GM18505 (cell line): ENCODE results near the gene CORO1C.

Experiments used
- ATAC-seq: cut with Tn5 transposase; IDR thresholded peaks from one replicate; pipeline ENCODE4 v1.9.1; 2021; ENCODE audit not compliant: unreplicated experiment
- POLR2A ChIP-seq: IDR thresholded peaks from 4 replicates; pipeline ENCODE4 v1.6.1; 2011; ENCODE audit warnings: borderline replicate concordance; ENCODE audit not compliant: insufficient read depth, insufficient read length; ENCODE audit errors: extremely low read depth

CORO1C gene

GRCh38 chr12:108727868-108728735, 3.2 kb downstream of the CORO1C start:
- no peak for TF ChIP-seq POLR2A
- no peak for ATAC-seq

DNA sequence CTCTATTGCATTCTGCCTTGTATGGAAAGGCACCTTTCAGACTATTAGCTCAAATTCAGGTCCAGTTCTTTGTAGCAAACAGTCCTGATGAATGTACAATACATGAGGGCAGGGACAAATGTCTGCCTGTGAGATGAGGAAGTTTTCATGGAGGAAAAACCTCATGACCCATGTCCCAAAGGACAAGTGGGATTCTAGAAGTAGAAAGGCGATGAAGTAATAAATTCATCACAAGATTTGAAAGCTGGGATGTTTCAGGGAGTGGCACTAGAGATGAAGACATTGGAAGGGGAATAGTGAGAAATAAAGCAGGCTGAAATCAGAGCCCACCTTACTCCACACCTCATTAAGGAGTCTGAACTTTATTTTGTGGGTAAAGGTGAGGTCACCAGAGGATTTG, 4.2 kb downstream of the CORO1C start:
- TF ChIP-seq POLR2A = no peak
- ATAC-seq = no peak

GRCh38 chr12:108724890-108725151, 6.5 kb downstream of the CORO1C start:
- ATAC-seq = no peak
- TF ChIP-seq POLR2A = no peak

GRCh38 chr12:108724054-108724889, 7.0 kb downstream of the CORO1C start:
- no peak for ATAC-seq
- no peak for TF ChIP-seq POLR2A

DNA sequence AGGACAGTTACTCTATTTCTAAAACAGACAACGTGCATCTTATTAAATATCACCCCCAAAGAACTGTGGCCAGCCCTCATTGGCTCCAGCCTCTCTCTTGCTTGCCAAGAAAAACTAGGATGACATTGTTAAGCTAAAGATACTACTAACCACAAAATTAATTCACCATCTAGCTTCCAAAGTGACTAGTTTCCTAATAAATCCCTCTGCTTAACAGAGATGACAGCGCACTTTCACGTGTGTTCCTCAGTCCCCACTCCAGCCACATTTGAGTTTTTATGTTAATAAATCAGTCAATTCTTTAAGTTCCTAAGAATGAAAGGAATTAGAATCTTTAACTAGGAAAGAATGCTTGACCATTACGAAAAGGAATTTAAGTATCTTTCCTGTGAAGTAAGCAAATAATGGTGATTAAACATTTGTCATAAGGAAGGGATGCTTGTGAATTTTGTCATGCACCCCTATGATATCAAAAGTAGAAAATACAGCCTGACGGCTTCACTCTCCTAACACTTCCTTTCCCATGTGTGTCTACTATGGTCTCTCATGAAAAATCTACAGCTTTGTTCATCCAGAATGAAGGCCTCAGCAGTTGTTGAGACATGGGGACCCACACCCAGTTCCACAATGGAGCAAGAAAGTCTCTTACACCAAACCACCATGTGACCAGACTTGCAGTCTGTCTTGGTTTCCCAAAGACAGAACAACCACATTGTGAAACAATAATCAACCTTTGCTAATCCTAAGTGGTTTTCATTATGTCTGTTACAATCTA, 8.1 kb downstream of the CORO1C start:
- TF ChIP-seq POLR2A = no peak
- ATAC-seq = no peak

GRCh38 chr12:108722463-108722862, 8.9 kb downstream of the CORO1C start:
- no peak for ATAC-seq

GRCh38 chr12:108721824-108722223, 9.5 kb downstream of the CORO1C start:
- TF ChIP-seq POLR2A = no peak
- ATAC-seq = no peak

More at GRCh38 chr12:108722463-108722862, 8.9 kb downstream of the CORO1C start:
- TF ChIP-seq POLR2A = no peak

GRCh38 chr12:108720757-108721514, 10.4 kb downstream of the CORO1C start:
- TF ChIP-seq POLR2A = no peak
- no peak for ATAC-seq

DNA sequence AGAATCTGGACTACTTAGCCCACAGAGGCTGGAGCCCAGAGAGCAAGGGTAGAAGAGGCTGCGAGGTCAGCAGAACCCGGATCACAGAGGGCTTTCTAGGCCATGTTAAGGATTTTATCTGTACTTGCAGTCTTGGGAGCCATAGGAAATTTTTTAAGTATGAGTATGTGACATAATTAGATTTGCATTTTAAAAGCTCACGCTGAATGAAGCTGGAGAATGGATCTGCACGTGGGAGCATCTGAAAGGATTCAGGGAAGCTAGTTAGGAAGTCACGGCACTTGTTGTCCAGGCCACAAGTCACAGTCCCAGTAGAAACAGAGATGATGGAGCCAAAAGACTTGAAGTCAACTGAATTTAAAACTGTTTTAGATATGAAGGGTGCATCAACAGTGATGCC, 14.1 kb downstream of the CORO1C start:
- TF ChIP-seq POLR2A = no peak
- no peak for ATAC-seq

DNA sequence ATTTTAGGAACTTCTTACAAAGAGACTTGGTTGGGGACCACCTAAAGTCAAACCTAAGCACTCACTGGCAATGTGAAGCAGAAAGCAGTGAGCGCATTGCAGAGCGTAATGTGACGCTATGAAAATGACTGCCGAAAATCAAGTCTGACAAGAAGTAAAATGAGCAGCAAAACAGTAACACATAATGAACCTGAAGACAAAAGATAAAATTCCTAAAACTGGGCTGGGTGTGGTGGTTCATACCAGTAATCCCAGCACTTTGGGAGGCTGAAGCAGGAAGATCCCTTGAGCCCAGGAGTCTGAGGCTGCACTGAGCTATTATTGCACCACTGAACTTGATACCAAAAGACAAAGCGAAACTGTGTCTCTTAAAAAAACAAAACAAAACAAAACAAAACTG, 16.5 kb downstream of the CORO1C start:
- no peak for ATAC-seq
- TF ChIP-seq POLR2A = no peak

GRCh38 chr12:108713471-108713870, 17.8 kb downstream of the CORO1C start:
- ATAC-seq = no peak
- TF ChIP-seq POLR2A = no peak

- TF ChIP-seq POLR2A = no peak
- no peak for ATAC-seq
These were observed 18.5 kb downstream of the CORO1C start for GRCh38 chr12:108712925-108713203.

GRCh38 chr12:108712165-108712924, 19.0 kb downstream of the CORO1C start:
- no peak for TF ChIP-seq POLR2A
- ATAC-seq = no peak

- ATAC-seq = no peak
- no peak for TF ChIP-seq POLR2A
These were observed 19.7 kb downstream of the CORO1C start for GRCh38 chr12:108711489-108712164.
